ENCODE measurements around the gene PAM.

PAM gene

GRCh38 chr5:102867992-102868662 lies 113.0 kb downstream of the PAM start:
- no peak for TF ChIP-seq SIN3A (IDR thresholded peaks at IDR 0.05; ENCODE audit: borderline replicate concordance, insufficient read depth, low read length)
- TF ChIP-seq TAF1 (IDR thresholded peaks at IDR 0.05; ENCODE audit: borderline replicate concordance, insufficient read depth, low read length), result no peak
- no peak for TF ChIP-seq POLR2AphosphoS5 (IDR thresholded peaks at IDR 0.05; ENCODE audit: low read depth, low read length)
- no peak for TF ChIP-seq FOXP2 (optimal IDR thresholded peaks at IDR 0.05; ENCODE audit: borderline replicate concordance, extremely low read depth, extremely low read length, insufficient read depth)
- no peak for TF ChIP-seq REST (IDR thresholded peaks at IDR 0.05; ENCODE audit: insufficient read depth in 1 of 2, low read depth in 2 of 2, low read length in 2 of 2)

- TF ChIP-seq REST (IDR thresholded peaks at IDR 0.05; ENCODE audit: insufficient read depth in 1 of 2, low read depth in 2 of 2, low read length in 2 of 2) (no peak), POLR2AphosphoS5 (IDR thresholded peaks at IDR 0.05; ENCODE audit: low read depth, low read length) (no peak), TAF1 (IDR thresholded peaks at IDR 0.05; ENCODE audit: borderline replicate concordance, insufficient read depth, low read length) (no peak), FOXP2 (optimal IDR thresholded peaks at IDR 0.05; ENCODE audit: borderline replicate concordance, extremely low read depth, extremely low read length, insufficient read depth) (no peak), SIN3A (IDR thresholded peaks at IDR 0.05; ENCODE audit: borderline replicate concordance, insufficient read depth, low read length) (no peak)
Measured at GRCh38 chr5:102869230-102869629, 114.1 kb downstream of the PAM start.

- TF ChIP-seq POLR2AphosphoS5 (IDR thresholded peaks at IDR 0.05; ENCODE audit: low read depth, low read length), result no peak
- TF ChIP-seq TAF1 (IDR thresholded peaks at IDR 0.05; ENCODE audit: borderline replicate concordance, insufficient read depth, low read length), result no peak
- TF ChIP-seq FOXP2 (optimal IDR thresholded peaks at IDR 0.05; ENCODE audit: borderline replicate concordance, extremely low read depth, extremely low read length, insufficient read depth), result no peak
- TF ChIP-seq SIN3A (IDR thresholded peaks at IDR 0.05; ENCODE audit: borderline replicate concordance, insufficient read depth, low read length), result no peak
- TF ChIP-seq REST (IDR thresholded peaks at IDR 0.05; ENCODE audit: insufficient read depth in 1 of 2, low read depth in 2 of 2, low read length in 2 of 2), result no peak
Measured at GRCh38 chr5:102873379-102873932, 118.4 kb downstream of the PAM start.

- no peak for TF ChIP-seq FOXP2 (optimal IDR thresholded peaks at IDR 0.05; ENCODE audit: borderline replicate concordance, extremely low read depth, extremely low read length, insufficient read depth)
- TF ChIP-seq REST (IDR thresholded peaks at IDR 0.05; ENCODE audit: insufficient read depth in 1 of 2, low read depth in 2 of 2, low read length in 2 of 2), result no peak
- TF ChIP-seq TAF1 (IDR thresholded peaks at IDR 0.05; ENCODE audit: borderline replicate concordance, insufficient read depth, low read length), result no peak
- no peak for TF ChIP-seq SIN3A (IDR thresholded peaks at IDR 0.05; ENCODE audit: borderline replicate concordance, insufficient read depth, low read length)
- no peak for TF ChIP-seq POLR2AphosphoS5 (IDR thresholded peaks at IDR 0.05; ENCODE audit: low read depth, low read length)
Measured at GRCh38 chr5:102874054-102874453, 118.9 kb downstream of the PAM start.

Data from PFSK-1 (cell line).